Activated T-helper 17 cell treated with anti-CD3 and anti-CD28 coated beads, Interleukin-2, amount 50 U/mL, for 72 hours (primary cell): ENCODE data around the gene CALML3. TPM values are rescaled to one million over a fixed set of nuclear protein-coding genes. Genes with fewer than 3 reads are reported as not detected.

Source experiments
- ATAC-seq: fragments of 150-1000 bp; cut with Tn5 transposase; replicated peaks from 2 replicates; pipeline ENCODE4 v1.10.0; 2021; ENCODE audit warnings: mild to moderate bottlenecking, moderate library complexity
- H3K27ac Mint-ChIP-seq: one replicate; pipeline ENCODE4 v1.8.0; 2022; ENCODE audit warnings: mixed read lengths
- H3K27me3 Mint-ChIP-seq: one replicate; pipeline ENCODE4 v1.8.0; 2022; ENCODE audit warnings: mixed read lengths
- H3K36me3 Mint-ChIP-seq: one replicate; pipeline ENCODE4 v1.8.0; 2022; ENCODE audit warnings: low read depth, mild to moderate bottlenecking, mixed read lengths
- H3K4me1 Mint-ChIP-seq: one replicate; pipeline ENCODE4 v1.8.0; 2022; ENCODE audit warnings: mixed read lengths
- H3K4me3 Mint-ChIP-seq: one replicate; pipeline ENCODE4 v1.8.0; 2022; ENCODE audit warnings: mild to moderate bottlenecking, mixed read lengths
- H3K9me3 Mint-ChIP-seq: one replicate; pipeline ENCODE4 v1.8.0; 2022; ENCODE audit warnings: mixed read lengths
- total RNA-seq, 2 donors: library from RNA; stranded (reverse); gene quantifications; one replicate each; pipeline ENCODE4 v1.2.3, GENCODE V29; 2022

CALML3 gene
- total RNA-seq, 2 donors from 2014 or later, result not detected

DNA sequence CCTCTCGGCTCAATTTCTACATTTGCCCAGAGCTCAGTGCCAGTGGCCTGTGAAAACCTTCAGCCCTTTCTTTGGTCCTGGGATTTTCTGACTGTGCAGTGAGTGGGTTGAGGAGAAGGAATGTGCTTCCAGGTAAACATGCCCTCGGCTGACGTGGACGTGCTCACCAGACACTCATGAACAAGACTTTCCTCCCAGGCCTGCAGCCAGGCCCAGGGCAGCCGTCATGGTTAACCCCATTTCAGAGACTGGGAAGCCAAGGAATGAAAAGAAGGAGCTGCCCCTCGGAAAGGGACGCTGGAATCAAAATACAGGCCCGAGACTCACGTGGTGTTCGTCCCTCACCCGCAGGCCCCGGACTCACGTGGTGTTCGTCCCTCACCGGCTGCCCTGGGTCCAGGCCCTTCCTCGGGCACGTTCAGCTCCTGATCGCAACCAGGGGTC is 16.6 kb upstream of the CALML3 start:
- ATAC-seq, result no peak

DNA sequence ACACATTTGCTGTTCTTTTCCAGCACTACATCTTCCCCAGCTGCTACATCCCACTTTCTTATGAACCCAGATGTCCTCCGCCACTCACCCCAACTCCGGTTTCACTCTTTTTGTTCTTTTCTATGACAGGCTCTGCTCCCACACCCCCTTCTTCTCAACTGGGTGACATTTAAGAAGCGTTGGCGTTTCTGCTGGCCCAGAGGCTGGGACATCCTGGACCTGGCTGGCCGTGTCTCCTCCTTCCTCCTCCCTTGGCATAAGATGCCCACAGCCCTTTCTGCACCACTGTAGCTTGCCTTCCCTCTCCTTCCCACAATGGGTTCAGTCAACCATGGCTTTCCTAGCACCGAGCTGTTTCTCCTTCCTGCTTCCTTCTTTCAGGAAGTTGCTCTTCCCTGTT is 16.0 kb upstream of the CALML3 start:
- ATAC-seq, result no peak
- Mint-ChIP-seq H3K4me3 (no peak overlapping the region), H3K27ac (no peak overlapping the region), H3K36me3 (no peaks in the 10 kb centered on the region), H3K27me3 (peaks cover 17% of the 10 kb centered on the region), H3K4me1 (no peaks in the 10 kb centered on the region), H3K9me3 (no peaks in the 10 kb centered on the region)

More for the DNA sequence above, 16.6 kb upstream of the CALML3 start:
- peaks cover 20% of the 10 kb centered on the region for H3K27me3 Mint-ChIP-seq
- H3K27ac Mint-ChIP-seq, result no peak overlapping the region
- H3K4me3 Mint-ChIP-seq, result no peak overlapping the region
- H3K36me3 Mint-ChIP-seq, result no peaks in the 10 kb centered on the region
- H3K9me3 Mint-ChIP-seq, result no peaks in the 10 kb centered on the region
- H3K4me1 Mint-ChIP-seq, result no peaks in the 10 kb centered on the region

DNA sequence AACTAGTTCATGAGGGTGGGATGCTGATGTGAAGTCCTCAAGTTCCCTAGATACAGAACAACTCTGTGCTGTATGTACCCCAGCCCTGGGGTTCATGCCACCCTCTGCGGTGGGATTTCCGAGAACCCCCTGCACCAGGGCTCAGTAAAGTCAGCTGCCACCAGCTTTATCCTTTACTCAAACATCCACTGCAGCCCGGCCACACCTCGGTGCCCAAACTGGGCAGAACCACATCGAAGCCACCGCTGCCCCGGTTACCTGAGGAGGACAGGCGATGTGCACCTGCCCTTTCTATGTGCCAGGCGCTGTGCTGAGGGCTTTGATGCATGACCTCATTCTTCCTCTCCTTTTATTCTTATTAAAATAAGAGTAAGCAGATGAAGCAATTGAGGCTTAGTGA is 15.5 kb upstream of the CALML3 start:
- no peak for ATAC-seq
- Mint-ChIP-seq H3K27me3 (peaks cover 13% of the 10 kb centered on the region), H3K4me3 (no peak overlapping the region), H3K9me3 (no peaks in the 10 kb centered on the region), H3K36me3 (no peaks in the 10 kb centered on the region), H3K4me1 (no peaks in the 10 kb centered on the region), H3K27ac (no peak overlapping the region)

DNA sequence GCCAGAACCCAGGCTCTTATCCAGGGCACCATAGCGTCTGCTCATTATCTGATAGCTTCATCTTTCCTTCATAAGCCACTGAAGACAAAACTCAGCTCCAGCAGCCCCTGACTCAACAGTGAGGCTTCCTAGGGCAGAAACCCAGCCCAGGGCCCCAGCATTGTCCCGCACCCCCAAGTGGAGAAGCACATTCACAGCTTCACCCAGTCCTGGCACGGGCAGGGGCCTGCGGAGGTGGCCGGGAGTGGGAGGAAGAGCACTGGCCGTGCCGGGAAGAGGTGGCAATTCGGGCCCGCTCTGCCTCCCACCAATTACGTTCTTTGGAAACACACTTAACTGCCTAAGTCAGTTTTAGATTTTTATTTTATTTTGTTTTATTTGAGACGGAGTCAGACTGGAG is 15.1 kb upstream of the CALML3 start:
- Mint-ChIP-seq H3K36me3 (no peaks in the 10 kb centered on the region), H3K9me3 (no peaks in the 10 kb centered on the region), H3K4me1 (no peaks in the 10 kb centered on the region), H3K4me3 (no peak overlapping the region), H3K27ac (no peak overlapping the region), H3K27me3 (peaks cover 11% of the 10 kb centered on the region)
- ATAC-seq, result no peak

DNA sequence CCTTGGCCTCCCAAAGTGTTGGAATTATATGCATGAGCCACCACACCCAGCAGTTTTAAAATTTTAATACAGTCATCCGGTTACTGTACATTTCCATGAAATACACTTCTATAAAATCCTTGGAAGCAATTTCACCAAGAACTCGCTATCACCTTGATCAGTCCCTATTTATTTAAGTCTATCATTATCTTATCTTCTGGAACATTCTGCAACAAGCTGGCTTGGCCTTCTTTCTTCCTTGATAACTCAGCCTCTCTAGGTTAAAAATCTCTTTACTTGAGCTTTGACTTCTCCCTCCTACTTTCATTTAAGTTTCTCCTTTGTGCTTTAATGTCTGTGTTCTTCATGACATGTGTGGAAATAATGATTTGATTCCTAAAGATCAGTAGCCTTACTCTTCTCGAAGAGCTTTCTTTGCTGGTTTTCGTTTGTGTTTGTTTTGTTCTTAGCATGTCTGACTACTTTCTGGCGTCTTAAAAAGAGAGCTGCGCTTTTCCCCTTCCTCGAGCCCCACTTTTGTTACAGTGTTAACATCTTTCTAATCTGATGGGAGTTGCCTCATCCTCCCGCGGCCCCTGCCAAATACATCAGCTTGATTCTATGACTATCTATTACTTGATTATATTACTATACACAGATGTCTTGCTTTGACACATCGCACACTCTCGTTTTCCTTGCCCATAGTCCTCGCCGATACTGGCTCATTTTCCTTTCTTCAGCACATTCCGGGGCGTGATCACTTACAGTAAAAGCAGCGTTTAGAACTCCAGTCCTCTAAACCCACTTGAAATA is 14.3 kb upstream of the CALML3 start:
- peaks cover 9% of the 10 kb centered on the region for H3K27me3 Mint-ChIP-seq
- H3K4me3 Mint-ChIP-seq, result no peak overlapping the region
- no peaks in the 10 kb centered on the region for H3K9me3 Mint-ChIP-seq
- no peaks in the 10 kb centered on the region for H3K36me3 Mint-ChIP-seq
- ATAC-seq, result no peak
- H3K27ac Mint-ChIP-seq, result no peak overlapping the region
- no peaks in the 10 kb centered on the region for H3K4me1 Mint-ChIP-seq

DNA sequence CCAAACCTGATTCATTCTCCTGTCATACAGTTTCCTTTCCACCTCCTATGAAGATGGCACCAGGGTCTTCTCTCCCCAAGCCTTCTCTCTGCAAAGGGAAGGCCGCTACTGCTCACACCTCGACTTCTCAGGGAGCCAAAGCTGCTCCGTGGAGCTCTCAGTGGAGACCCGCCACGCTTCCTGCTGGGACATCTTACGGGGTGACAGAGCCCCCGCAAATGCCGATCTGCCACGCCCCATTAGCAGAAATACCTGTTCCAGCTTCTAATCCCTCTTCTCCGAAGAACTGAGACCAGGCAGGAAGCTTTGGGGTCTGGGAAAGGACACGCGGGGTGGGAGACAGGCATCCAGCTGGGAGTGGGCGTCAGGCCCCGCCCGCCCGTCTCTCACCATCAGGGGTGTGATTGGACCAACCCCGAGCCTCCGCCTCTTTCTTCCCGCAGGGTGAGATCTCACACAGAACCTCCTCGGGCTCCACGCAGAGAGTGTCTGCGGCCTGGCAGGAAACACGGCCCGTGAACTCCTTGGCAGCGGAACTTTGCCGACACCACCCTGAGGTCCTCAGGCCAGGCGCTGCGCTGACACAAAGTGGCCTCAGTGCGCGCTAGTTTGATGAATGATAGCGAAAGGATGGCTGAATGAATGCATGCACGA is 13.4 kb upstream of the CALML3 start:
- no peaks in the 10 kb centered on the region for H3K9me3 Mint-ChIP-seq
- H3K27ac Mint-ChIP-seq, result no peak overlapping the region

DNA sequence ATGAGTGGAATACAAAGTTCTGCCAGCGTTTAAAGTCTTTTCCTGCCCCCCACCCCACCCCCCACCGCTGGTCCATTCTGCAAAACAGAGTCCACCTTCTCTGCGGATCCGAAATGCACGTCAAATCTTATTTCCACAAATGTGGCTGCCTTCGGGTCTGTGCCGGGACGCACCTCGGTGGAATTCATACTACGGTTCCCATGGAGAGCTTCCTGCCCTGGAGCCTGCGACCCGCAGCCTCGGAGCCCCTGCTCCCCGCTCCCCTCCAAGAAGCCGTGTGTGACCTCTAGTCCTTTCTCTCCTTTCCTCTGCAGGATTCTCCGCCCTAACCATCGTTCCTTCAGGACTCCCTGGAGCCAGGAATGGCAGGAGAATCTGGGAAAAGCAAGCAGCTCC is 12.9 kb upstream of the CALML3 start:
- Mint-ChIP-seq H3K27me3 (peaks cover 11% of the 10 kb centered on the region), H3K4me1 (no peaks in the 10 kb centered on the region), H3K27ac (no peak overlapping the region), H3K36me3 (no peaks in the 10 kb centered on the region), H3K4me3 (no peak overlapping the region), H3K9me3 (no peaks in the 10 kb centered on the region)
- ATAC-seq, result no peak

More for the DNA sequence above, 13.4 kb upstream of the CALML3 start:
- no peak for ATAC-seq
- Mint-ChIP-seq H3K4me3 (no peak overlapping the region), H3K4me1 (no peaks in the 10 kb centered on the region), H3K36me3 (no peaks in the 10 kb centered on the region), H3K27me3 (peaks cover 11% of the 10 kb centered on the region)

DNA sequence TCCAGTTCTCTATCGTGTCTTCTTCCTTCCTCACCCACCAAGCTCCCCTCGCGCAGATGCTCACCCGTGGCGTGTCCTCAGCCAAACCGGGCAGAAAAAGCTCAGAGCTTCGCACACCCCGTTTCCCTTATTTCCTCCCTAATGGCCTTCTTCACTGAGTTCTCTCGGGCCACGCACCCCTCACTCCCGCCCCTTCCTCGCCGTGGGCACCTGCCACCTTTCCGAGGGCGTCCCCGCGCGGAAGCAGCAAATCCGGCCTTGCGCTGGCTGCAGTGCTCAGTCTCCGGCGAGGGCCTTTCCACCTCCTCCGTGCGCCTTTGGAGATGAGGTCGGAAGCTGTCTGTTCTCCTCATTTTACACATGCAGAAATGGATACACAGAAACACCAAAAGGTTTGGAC is 12.4 kb upstream of the CALML3 start:
- Mint-ChIP-seq H3K4me1 (no peaks in the 10 kb centered on the region), H3K9me3 (no peaks in the 10 kb centered on the region), H3K27me3 (peaks cover 11% of the 10 kb centered on the region), H3K4me3 (no peak overlapping the region), H3K27ac (no peak overlapping the region), H3K36me3 (no peaks in the 10 kb centered on the region)
- no peak for ATAC-seq

DNA sequence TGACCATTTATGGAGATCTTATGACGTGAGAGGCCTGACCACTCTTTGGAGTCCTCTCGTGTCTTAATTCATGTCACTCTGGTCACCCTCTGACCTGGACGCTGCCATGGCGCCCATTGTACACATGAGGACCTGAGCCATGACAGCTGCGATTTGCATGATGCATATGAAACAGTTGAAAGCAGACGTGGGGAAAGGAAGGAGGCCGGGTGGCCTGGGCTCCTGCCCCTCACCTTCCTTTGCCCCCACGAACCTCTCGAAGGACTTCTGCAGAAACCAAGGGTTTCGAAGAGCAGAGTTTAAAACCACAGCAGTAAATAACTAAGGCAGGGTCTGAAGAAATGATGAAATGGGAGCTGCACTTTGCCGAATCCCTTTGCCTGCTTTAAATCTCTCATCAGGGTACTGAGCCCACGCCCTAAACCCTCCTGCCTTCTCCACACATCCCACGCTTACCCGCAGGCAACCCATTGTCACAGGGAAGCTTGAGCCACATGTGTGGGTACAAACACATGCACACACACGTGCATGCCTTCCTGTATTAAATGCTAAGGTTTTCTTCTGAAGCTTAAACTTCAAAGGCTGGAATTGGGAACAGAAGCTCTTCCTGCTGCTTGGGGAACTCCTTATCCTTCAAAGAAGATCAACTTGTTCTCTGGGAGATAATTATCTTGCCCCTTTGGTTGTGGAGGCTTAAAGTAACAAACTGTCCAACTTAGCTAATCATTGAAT is 11.7 kb upstream of the CALML3 start:
- Mint-ChIP-seq H3K27ac (no peak overlapping the region), H3K4me1 (no peaks in the 10 kb centered on the region), H3K4me3 (no peak overlapping the region), H3K9me3 (no peaks in the 10 kb centered on the region), H3K27me3 (peaks cover 11% of the 10 kb centered on the region), H3K36me3 (no peaks in the 10 kb centered on the region)
- ATAC-seq, result peak; percentile 40

DNA sequence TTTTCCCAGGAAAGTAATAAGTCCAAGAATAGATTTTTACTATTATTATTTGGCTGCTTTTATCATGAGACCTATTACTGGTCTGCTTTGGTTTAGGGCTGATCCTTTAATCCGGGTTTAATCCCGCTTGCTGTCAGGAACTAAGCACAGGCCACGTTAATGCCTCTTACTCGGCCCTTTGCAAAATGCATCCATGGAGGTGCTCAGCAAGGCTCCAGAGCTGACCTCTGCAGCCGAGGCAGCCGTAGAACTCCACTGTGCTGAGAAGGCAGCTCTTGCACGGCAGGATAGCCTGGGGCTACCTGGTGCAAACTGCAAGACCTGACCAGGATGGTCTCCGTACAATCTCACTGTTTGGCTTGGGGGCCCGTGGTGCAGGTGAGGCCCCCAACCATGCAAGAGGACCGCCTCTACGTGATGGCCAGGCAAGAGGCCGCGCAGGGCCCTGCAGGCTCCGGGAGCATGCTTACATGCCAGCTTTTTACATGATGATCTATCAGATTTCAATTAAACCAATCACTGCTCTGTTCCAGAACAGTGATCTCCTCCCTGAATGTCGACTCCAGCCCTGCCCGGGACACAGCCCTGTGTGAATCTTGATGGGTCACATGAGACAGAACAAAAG is 10.4 kb upstream of the CALML3 start:
- Mint-ChIP-seq H3K9me3 (no peaks in the 10 kb centered on the region), H3K4me3 (no peak overlapping the region), H3K27me3 (peaks cover 11% of the 10 kb centered on the region), H3K4me1 (no peaks in the 10 kb centered on the region), H3K27ac (no peak overlapping the region), H3K36me3 (no peaks in the 10 kb centered on the region)
- ATAC-seq, result no peak

DNA sequence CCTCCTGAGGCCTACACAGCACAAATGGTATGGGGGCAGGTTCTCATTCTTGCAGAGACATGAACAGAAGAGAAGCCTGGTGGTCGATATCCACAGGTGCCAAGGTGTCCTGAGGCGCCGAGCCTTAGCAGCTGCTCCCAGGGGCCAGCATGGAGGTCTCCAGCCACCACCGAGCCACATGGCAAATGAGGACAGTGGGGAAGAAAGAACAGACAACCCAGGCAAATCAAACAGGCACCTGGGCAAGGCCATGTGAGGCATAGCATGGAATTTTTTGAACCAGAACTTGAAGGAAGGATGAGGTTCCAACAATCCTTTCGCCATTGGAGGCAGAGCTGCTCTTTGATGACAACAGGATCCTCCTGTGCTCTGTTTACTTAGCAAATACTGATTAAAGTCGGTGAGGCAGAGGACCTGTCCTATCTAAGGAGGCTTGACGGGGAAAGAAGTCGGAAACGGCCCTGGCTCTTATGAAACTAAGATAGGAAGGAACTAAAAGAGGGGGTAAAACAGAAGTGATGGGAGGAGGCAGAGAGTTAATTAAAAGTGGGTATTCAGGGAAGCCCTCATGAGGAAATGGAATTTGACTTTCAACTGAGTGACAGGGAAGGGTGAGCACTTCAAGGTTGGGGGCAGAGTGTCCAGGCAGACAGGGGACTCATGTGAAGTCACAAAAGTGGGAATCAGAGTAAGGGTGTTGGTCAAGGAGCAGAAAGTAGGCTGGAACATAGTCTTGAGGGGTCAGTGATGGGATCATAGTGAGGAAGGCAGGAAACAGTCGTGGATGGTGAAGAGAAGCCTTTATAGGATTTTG is 8.6 kb upstream of the CALML3 start:
- Mint-ChIP-seq H3K4me3 (no peak overlapping the region), H3K27me3 (peaks cover 11% of the 10 kb centered on the region), H3K27ac (no peak overlapping the region), H3K9me3 (no peaks in the 10 kb centered on the region), H3K4me1 (no peaks in the 10 kb centered on the region), H3K36me3 (no peaks in the 10 kb centered on the region)
- ATAC-seq, result no peak

DNA sequence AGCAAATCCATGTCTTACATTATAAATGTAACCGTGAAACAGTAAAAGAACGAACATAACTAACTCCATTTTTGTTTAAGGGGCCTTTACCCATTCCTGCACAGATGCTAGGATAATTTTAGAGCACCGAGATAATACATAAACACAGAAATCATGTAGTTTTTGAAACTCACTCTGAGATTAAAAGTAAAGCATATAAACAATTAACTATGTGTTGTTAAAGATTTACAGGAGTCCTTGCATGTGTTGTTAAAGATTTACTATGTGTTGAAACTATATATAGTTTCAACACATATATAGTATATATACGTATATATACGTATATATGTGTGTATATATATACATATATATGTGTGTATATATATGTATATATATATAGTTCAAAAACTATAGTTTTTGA is 7.2 kb upstream of the CALML3 start:
- Mint-ChIP-seq H3K27ac (no peak overlapping the region), H3K4me1 (no peaks in the 10 kb centered on the region), H3K4me3 (no peak overlapping the region), H3K36me3 (no peaks in the 10 kb centered on the region), H3K9me3 (no peaks in the 10 kb centered on the region), H3K27me3 (peaks cover 5% of the 10 kb centered on the region)
- no peak for ATAC-seq

DNA sequence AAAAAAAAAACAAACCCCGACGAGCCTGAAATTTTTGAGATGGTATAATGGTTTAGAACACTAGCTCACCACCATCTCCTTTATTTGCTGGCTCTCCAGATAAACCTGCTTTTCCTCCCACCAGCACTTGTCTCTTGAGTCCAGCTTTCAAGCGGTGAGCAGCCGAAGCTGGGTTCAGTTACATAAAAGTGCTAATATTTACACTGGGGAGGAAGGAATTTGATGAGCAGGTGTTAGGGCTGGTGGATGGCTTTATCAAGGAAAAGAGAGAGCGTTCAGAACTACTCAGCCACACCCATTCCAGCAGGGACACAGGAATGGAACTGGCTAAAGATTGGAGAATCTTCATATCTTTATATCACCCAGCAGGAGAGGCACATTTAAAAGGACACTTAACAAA is 6.6 kb upstream of the CALML3 start:
- Mint-ChIP-seq H3K4me3 (no peak overlapping the region), H3K36me3 (no peaks in the 10 kb centered on the region), H3K4me1 (no peaks in the 10 kb centered on the region), H3K27me3 (peaks cover 3% of the 10 kb centered on the region), H3K9me3 (no peaks in the 10 kb centered on the region), H3K27ac (no peak overlapping the region)
- ATAC-seq, result no peak

DNA sequence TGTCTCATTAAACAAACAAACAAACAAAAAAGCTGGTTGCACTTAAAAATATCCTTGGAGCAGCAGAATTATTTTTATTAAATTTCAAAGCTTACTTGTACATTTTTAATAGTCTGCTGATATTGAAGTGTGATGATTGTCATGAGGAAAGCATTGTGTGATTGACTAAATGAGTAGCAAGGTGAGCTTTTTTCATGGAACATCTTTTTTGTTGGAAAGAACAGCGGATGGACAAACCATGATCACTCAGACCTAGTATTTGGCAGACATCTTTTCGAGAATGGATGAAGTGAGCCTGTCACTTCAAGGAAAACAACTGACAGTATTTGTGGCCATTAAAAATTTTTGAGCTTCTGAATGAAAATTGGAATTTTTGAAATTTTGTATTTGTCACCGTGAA is 5.7 kb upstream of the CALML3 start:
- Mint-ChIP-seq H3K27ac (no peak overlapping the region), H3K36me3 (no peaks in the 10 kb centered on the region), H3K27me3 (peaks cover 3% of the 10 kb centered on the region), H3K4me3 (no peak overlapping the region), H3K4me1 (no peaks in the 10 kb centered on the region), H3K9me3 (no peaks in the 10 kb centered on the region)
- ATAC-seq, result no peak
